Activated gamma-delta T cell (primary cell): Measurements from ENCODE around the gene OASL.
"Not testable (repeated sequence)": the region's sequence is repeated elsewhere in the genome, so short reads cannot be mapped to it uniquely, and the experiment has no call there.

Experiments
- DNase-seq: peaks from one replicate; lab custom pipeline; 2025; lab: John Stamatoyannopoulos, UW
- total RNA-seq, 2 donors: gene quantifications; one replicate each; lab custom pipeline; 2026; lab: John Stamatoyannopoulos, UW

The OASL gene, protein sequence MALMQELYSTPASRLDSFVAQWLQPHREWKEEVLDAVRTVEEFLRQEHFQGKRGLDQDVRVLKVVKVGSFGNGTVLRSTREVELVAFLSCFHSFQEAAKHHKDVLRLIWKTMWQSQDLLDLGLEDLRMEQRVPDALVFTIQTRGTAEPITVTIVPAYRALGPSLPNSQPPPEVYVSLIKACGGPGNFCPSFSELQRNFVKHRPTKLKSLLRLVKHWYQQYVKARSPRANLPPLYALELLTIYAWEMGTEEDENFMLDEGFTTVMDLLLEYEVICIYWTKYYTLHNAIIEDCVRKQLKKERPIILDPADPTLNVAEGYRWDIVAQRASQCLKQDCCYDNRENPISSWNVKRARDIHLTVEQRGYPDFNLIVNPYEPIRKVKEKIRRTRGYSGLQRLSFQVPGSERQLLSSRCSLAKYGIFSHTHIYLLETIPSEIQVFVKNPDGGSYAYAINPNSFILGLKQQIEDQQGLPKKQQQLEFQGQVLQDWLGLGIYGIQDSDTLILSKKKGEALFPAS
- total RNA-seq = 35.3 to 143 reads per million in 2 donors

DNA sequence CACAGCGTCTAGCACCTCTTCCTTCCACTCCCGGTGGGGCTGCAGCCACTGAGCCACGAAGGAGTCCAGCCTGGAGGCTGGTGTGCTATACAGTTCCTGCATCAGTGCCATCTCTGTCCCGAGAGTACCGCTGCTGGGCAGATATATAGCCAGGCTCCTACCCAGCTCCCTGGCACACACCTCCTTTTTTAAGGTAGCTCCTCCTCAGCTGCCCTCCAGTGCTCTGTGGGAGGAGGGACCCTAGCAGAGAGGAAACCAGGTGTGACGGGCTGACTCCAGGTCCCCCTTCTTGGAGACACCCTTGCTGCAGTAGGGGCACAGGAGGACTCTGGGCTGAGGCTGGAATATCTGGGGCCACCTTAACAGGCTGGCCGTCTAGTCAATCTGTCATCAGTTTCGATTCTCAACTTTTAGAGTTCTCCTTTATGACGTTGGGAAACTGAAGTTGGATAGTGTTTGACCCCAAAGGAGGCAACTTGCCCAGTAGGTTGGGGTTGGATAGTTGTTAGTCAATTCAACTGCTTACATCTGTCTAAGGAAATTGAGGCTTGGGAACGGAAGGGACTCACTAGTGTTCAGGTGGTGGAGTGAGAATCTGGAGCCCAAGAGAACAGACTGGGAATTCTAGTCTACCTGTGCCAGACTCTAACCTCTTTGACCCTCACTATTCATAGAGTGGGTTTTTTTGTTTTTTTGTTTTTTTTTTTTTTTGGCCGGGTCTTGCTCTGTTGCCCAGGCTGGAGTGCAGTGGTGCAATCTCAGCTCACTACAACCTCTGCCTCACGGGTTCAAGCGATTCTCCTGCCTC, at the start of gene OASL:
OASL (minus strand) TSS at position 386 of the 808 bp plus-strand sequence; CDS start at position 111, 275 bp downstream.
- DNase-seq = no peak

DNA sequence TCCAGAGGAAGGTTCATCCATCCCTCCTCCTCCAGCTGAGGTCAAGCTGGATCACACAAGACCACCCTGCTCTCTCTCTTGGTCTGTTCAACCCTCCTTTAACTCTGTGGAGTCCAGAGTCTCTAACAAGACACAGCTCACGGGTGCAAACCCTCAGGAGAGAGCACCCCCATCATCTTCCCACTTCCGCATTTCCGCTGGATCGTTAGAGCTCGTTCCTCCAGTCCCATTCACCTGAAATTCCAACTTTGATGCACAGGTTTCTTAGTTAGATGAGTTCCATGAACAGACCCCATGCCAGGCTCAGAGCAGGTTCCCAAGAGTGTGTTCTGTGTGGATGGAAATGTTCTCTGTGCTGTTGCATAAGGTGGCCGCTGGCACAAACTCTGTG, 49.1 kb upstream of the OASL start:
- no peak for DNase-seq

DNA sequence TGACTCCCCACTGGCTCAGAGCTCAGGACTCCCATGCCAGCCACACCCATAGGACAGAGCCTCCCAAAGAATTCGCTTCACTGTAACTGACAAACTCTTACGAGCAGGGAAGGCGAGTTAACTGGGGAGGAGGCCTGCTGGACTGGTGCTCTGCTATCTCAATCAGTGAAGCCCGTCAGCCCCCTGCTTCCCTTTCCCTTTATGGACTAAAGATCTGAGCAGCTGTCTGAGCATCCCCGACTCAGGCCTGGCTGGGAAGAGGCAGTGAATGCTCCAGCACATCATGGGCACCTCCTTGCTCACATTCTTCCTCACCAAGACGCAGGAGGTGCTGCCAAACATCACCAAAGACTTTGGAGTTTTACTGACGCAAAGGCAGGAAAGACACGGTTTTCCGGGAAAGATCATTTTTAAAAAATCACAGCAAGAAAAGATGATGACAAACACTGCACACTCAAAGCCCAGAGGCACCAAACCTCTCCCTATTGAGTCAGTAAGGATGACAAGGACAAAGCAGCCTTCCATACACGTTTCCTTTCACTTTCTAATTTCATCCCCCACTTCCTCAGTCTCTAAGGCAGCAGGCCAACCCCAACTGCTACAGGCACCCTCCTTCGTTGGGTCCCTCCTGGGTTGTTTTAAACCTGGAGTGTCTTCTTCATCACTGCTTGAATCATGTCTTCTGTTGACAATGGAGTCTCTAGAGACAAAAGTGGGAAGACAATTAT, 48.6 kb upstream of the OASL start:
- no peak for DNase-seq

DNA sequence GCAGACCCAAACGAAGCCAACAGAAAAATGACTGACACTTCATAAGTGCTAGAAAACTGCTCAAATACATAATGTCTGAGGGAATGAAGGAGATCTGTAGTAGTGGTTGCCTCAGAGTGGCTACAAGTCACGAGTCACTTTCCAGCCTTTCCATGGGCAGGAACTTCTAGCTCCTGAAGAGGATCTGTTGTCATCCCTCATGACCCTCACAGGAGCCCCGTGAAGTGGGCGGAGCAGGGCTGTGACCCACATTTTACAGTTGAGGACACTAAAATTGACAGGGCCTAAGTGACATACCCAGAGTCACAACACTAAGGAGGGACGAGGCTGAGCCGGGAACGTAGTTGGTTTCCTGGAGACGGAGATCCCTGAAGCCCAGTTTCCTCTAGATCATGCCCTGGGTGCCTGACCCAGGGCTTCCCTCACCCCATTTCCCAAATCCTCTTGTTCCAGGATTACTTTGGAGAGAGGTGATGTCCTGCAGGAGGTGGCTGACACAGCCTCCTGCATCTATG, 47.8 kb upstream of the OASL start:
- no peak for DNase-seq

DNA sequence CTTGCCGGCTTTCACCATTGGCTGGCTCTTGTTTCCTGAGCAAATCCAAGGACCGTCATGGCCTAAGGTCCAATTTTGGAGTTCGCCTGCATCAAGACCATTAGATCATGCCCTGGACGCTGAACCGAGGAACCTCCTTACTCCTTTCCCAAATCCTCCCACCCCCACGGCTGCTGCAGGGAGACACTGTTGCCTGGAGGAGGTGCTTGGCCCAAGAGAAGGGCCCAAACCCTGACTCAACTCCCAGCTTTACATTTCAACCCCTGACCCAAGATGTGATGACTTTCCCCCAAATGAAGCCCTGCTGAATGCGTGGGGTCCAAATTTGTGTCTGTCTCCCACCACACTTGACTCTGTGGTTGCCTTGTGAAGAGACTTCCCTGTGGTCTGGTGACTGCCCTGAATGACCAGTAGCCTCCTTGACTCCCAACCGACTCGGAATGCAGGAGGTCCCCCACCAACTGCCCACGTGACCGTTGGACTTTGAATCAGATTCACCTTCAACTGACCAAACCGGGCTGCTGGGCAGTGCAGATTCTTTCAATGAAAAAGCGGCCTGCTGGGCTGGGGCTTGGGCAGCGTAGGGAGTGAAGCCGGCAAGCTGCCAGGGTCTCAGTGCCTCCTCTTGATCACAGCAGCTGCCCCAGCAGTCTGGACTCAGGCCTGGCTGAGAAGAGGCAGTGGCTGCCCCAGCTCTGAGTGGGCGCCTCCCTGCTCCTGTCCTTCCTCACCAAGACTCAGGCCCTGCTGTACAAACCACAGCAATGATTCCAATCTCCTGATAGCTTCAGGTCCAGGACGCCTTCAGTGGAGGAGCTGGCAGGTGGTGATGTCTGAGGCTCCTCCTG, 46.7 kb upstream of the OASL start:
- DNase-seq = no peak

DNA sequence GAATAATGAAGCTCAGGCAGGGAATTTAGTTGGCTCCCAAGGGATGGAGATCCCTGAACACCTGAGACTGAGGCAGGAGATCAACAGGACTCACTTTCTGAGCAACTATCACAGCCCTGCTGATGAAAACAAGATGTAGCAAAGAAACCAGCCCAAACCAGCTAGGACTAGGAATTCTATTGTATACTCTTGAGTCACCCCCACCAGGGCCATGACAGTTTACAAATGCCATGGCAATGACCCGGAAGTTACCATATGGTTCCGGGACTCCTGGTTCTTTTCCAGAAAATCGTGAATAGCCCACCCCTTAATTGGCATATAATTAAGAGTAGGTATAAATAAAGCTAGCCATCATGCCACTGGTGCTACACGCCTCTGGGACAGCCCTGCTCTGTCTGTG, 46.0 kb upstream of the OASL start:
- DNase-seq = no peak

DNA sequence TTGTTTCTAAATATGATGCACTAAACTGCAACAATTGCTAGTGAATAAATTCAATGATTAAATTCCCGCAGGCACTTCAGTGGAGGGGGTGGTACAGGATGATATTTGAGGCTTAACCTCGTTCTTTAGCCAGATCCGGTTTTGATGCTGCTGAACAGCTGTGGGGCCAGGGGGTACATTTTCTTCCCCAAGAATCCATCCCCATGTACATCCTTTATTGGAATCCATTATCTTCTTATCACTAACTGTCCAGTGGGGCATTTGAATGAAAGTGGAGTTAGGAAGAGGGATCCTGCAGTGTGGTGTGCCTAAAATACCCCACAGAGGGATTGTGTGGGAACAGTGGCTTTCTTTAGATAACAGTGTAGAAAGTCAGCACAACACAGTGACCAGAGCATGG, 45.2 kb upstream of the OASL start:
- DNase-seq = no peak

DNA sequence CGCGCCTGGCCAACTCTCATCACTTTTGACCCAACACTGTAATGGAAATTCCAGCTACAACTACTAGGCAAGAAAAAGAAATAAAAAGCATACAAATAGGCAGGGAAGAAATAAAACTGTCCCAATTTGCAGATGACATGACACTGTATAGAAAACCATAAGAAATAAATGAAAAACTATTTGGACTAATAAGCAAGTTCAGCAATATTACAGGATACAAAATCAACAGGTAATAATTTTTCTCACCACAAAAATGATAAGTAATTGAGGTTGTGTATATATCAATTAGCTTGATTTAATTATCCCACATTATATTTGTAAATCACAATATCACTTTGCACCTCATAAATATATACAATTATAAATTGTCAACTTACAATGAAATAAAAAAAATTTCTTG, 41.9 kb upstream of the OASL start:
- no peak for DNase-seq

DNA sequence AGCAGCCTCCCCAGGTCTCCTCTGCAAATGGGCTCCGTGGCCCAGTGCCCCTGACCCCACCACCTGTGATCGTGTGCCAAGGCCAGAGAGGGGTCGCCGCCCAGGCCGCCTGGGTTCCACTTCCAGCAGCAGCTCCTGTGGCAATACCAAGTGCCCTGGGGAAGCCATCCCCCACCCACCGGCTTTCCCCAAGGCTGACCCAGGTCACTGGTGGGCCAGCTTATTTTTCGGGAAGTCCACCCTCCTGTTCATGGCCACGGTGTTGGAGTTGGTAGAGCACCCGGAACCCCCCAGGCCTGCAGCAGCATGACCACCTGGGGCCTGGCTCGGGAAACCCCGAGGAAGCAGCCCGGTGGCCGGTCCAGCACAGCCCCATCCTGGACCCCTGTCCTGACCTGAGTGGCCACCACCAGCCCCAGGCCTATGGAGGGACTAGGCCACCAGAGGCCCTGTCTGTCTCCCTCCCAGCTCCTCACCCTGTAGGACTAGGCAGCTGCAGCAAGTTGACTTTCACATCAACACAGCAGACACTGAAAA, 40.8 kb upstream of the OASL start:
- DNase-seq = no peak

DNA sequence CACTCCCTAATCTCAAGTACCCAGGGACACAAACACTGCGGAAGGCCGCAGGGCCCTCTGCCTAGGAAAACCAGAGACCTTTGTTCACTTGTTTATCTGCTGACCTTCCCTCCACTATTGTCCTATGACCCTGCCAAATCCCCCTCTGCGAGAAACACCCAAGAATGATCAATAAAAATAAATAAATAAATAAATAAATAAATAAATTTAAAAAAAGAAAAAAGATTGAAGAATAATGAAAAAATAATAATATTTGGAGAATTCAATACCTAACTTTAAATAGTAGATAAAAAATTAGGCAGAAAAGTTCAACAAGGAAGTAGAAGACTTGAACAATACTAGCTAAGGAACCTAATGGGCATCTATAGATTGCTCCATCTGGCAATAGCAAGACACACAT, 38.4 kb upstream of the OASL start:
- DNase-seq = not testable (repeated sequence)

DNA sequence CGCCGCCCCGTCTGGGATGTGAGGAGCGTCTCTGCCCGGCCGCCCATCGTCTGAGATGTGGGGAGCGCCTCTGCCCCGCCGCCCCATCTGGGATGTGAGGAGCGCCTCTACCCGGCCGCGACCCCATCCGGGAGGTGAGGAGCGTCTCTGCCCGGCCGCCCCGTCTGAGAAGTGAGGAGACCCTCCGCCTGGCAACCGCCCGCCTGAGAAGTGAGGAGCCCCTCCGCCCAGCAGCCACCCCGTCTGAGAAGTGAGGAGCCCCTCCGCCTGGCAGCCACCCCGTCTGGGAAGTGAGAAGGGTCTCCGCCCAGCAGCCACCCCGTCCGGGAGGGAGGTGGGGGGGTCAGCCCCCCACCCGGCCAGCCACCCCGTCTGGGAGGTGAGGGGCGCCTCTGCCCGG, 36.9 kb upstream of the OASL start:
- DNase-seq = not testable (repeated sequence)

DNA sequence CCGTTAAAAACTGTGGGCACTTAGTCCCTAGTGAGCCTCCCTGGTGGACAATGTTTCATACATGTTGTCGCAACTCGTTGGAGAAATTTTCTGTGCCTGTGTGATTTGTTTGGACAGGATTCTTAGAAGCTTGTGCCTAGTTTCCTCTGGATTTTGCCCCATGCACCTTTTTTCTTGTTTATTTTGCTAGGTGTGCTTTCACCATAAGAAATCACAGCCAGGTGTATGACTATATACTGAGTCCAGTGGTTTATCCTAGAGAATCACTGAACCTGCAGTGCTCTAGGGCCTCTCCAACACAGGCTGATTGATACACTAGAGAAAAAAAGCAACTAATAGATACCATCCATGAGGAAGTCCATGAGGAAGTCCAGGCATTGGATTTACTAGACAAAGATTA, 33.1 kb upstream of the OASL start:
- DNase-seq = no peak

DNA sequence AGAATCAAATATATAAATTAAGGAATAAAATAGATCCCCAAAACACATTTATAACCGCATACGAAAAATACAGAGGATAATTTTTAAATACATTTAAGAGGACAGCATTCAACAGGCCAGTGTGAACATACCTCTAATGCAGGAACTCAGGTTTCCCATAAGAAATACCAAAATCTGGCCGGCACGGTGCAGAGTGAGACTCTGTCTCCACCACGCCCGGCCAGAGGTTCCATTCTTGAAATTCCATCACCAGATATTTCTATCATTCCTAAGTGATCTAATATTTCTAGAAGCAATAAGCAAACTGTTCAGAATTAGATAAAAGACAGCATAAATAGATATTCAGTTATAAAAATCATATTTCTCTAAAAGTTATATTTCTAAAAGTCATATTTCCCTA, 30.2 kb upstream of the OASL start:
- no peak for DNase-seq

DNA sequence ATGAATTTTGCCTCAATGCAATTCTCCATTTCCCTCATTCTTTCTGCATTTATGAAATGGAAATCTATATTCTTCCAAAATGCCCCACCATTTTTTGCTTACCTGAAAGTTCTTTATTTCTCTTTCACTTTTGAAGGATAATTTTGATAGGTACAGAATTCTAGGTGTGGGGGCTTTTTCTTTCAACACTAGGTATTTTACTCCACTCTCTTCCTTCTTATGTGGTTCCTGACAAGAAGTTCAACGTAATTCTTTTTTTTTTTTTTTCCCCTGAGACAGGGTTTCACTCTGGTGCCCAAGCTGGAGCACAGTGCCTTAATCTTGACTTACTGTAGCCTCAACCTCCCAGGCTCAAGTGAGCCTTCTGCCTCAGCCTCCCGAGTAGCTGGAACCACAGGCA, 26.3 kb upstream of the OASL start:
- DNase-seq = no peak

DNA sequence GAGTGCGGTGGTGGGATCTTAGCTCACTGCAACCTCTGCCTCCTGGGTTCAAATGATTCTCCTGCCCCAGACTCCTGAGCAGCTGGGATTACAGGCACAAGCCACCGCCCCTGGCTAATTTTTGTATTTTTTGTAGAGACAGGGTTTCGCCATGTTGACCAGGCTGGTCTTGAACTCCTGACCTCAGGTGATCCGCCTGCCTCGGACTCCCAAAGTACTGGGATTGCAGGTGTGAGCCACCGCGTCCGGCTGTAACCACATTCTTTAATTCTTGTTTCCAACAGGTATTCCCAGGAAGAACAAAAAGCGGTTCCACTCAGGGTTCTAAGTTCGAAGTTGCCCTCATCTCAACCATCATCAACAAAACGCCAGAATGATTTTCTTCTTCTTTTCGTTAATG, 25.5 kb upstream of the OASL start:
- DNase-seq = not testable (repeated sequence)

DNA sequence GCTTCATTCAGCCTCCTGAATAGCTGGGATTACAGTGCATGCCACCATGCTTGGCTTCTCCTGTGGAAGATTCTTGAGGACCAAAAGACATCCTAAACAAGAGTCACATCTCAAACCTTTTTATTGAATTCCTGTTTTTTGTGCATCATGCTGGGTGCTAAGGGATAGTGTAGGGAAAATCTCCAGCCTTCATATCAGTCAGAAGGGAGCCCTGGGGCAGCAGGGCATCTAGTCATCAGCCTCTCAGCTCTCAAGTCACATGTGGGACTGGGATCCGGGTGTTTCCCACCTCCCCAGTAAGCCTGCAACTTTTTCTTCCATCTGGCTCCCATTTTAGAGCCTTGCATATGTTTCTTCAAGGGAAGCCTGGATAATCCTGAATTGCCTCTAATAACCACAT, 25.1 kb upstream of the OASL start:
- no peak for DNase-seq

DNA sequence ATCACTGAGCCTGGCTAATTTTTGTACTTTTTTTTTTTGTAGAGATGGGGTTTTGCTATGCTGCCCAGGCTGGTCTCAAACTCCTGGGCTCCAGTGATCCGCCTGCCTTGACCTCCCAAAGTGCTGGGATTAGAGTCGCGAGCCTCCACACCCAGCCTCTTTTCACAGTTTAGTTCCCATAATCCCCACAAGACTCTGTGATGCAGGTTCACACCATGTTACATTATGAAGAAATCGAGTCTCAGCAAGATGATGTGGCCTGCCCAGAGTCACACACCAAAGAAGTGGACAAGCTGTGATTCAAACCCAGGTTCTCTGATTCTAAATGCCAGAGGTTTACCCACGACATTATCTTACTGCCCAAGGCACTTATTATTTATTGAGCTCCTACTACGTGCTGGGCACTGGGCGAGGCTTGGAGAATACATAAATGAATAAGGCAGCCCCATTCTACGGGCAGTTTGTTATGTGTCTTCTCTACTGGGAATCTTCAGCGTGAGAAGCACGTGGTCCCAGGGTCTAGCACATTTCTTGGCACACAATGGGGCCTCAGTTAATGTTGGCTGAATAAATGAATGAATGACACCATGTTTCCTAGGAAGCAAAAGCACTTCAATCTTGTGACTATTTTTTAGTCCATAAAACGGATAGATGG, 23.5 kb upstream of the OASL start:
- no peak for DNase-seq

DNA sequence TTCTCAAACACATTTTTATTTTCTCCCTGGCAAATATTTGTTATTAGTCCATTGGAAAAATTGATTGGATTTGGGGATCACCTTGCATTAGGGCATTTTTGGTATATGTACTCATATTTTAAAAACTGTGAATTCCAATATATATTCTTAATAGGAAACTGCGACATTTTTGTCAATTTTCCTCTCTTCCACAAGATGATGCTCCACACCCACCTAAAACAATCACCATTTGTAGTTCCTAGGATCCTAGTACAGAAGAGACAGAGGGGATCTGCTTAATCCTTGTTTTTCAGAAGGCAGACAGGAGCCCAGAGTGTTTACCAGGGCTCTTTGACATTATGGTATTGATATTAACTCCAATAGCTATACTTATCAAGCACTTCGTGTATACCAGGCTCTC, 22.8 kb upstream of the OASL start:
- DNase-seq = no peak

DNA sequence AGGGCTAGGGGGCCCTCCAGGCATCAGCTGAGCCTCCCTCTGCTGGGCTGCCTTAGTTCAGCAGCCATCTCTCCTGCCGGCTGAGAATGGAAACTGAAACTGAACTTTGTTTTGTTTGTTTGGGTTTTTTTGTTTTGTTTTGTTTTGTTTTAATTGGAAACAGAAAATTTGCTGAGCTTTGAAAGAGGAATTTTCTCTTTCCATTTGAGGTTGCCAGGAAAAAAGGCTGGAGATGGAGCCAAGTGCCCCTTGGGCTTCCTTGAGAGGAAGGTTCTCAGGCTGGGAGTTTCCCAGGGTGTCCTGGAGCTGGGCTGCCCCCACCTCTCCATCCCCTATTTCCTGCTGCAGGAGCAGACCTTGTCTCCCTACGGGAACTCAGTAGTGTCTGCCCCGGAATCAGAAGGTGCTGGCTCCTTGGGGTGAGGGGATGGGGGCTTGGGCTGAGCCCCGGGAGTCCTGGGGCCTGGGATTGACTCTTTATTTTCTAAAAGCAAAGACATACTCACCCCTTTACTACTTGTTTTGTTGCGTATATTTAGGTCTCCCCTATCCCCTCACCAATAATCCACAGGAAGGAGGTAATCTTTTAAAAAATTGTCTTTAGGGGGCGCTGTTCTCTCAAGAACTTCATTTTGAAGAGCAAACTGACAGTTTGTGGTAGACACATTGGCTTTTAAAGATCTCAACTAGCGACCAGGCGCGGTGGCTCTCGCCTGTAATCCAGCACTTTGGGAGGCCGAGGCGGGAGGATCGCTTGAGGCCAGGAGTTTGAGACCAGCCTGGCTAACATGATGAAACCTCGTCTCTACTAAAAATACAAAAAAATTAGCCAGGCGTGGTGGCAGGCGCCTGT, 21.3 kb upstream of the OASL start:
- no peak for DNase-seq
